ENCODE data around the gene GSAP.

The GSAP gene

DNA sequence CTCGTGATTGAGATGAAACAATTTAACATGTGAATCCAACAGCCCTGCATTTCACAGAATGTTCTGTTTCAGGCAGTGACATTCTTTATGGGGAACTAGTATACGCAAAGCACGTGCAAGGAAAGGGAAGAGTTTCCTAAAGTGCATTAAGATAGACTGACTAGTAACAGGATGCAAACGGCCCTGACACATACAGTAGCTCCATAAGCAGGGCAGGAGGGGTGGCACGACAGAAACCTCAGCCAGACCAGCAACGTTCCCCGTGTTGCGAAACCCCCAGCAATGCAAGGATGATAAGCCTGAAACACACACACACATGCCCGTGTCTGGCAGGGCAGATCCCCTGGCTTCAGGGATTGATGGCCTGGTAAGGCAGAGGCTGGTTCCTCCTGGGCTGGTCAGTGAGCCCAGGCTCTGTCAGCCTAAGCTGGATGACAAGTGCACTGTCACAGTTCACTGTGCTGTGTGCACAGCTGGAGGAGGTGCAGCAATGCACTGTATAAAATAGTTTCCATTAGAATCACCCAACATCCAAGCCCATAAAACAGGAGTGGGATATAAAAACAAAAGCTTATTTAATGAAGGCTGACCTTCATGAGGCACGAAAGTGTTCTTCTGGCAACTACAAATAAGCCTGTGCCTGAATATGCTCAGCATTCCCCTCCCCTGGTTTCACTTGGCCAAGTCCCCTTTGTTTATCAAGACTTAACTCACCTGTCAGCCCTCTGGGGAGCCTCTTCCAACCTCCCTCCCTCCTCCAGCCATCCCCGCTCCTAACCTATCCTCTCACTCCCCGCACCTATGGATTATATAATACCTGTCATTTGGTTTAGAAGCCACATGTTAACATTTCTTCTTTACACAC is 88.8 kb downstream of the GSAP start:
- no peak for FAIRE-seq

DNA sequence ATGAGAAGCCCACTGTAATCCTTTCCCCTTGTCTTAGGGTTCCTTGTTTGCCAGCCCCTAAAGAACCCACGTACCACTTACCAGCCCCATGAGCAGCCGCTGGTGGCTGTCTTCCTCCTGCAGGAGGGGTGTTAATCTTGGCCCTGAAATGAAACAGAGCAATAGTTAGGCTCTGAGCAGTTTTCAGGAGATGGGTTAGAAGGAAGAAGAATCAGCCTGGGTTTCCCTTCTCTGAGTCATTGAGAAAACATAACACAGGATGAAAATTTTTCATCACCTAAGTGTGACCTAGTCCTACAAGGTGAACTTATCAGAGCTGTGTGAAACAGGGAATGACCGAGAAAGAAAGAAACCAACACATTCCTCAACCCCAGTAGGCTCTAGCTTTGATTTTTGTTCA is 90.0 kb downstream of the GSAP start:
- no peak for FAIRE-seq

DNA sequence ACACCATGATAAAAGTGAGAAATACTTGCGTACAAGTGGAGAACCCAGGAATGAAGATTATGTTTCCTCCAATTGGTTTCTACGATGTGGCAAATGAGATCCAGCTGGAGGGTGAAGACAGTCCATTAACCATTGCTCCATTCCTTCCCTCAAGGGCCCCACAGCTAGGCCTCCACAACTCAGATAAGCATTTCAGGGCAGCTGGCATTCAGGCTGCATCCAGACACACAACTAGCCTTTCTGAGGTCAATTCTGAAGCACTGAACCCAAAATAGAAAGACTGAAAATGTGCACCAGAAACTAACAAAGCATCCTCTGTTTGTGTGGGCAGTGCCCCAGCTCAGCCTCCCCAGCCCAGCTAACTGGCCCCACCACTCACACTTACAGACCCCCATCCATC is 94.8 kb downstream of the GSAP start:
- no peak for FAIRE-seq

DNA sequence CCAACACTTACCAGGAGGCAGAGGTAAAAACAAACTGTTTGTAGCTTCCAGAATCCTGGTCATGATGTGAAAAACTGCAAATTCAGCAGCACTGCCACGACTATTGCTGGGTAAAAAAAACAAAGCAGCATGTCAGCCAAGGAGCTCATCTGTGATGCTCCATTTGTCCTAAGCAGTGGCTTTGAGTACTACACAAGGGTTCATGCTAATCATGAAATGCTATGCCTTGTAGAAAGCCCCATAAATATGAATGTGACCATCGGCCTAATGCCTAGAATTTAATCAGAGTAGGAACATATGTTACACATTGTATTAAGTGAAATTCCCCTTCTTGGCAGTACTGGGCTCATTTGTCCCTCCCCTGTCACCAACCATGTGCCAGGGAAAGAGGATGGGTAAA is 95.4 kb downstream of the GSAP start:
- no peak for FAIRE-seq

DNA sequence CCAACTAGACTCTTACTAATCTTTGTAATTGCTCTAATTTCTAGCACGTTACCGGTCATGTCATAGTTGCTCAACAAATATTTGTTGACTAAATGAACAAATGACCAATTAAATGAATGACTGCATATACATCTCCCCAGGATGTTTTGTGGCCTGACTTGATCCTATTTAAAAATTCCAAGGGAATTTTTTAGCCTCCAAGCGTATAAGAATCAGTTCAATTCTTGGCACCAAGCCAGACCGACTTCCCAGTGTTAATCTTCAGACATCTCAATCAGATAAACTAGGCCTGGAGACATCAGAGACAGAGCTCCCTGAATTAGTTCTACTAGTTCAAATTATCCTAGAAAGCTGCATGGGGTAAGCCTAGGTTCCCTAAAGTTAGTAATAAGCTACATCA is 96.0 kb downstream of the GSAP start:
- FAIRE-seq: no peak

DNA sequence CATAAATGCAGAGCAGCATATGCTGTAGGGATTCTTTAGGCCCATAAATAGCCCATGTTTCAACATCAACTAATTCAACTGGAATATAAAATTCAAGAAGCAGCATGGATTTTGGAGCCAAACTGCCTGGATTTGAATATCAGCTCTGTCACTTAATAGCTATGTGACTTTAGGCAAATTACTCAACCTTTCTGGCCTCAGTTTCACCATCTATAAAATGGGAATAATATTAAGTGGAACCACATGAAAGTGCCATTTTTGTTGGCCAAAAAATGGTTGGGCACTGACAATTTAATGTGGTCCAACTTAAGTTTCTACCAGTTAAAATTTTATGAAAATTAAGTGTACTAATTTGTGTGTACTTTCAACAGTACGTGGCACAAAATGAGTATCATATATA is 98.1 kb downstream of the GSAP start:
- FAIRE-seq: no peak

DNA sequence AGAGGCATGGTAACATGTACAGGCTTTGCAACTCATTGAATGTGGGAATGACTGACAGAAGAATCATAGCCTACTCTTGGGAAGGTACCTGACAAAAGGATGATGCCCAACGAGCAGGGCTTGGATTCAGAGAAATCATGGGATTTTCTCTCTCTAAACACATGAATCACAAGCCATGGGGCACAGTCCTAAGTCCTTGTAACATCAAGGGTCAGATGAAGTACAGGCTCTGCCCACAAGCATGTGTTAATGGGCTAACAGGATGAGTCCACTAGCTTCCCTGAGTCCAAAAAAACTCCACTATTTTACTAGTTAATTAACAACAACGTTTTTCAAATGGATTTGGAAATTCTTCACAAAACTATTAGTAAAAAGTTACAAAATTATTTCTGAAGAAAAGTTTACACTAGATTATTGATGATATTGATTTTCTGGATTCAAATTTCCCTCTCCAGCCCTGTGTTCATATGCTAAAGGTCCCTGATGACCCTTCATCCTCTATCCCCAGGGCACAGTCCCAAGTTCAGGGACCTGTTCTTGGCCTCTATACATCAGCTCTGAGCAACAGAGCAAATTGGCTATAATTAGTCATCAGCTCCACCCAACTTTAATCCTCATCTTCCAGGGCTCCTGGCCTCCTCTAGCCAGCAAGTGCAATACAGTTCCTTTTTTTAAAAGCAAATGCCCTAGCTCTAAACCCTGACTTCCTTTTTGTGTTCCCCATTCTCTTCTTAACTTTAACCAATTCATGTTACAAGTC is 99.8 kb downstream of the GSAP start:
- FAIRE-seq: no peak

DNA sequence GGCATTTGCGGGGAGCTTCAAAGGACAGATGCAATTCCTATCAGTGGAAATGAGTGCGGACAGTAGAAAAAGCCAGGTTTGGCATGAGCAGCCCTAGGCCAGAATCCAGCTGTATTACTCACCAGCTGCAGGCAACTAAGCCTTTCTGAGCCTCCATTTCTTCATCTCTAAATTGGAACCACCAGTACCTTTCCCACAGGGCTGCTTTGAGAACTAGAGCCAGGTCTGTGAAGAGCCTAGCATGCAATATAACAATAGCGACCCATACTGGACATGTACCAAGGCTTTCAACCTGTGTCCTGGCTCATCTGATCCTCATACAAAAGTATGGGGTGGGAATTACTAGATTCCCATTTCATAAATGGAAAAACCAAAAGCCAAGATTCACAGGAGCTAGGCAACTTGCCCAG is 101.0 kb downstream of the GSAP start:
- no peak for FAIRE-seq

DNA sequence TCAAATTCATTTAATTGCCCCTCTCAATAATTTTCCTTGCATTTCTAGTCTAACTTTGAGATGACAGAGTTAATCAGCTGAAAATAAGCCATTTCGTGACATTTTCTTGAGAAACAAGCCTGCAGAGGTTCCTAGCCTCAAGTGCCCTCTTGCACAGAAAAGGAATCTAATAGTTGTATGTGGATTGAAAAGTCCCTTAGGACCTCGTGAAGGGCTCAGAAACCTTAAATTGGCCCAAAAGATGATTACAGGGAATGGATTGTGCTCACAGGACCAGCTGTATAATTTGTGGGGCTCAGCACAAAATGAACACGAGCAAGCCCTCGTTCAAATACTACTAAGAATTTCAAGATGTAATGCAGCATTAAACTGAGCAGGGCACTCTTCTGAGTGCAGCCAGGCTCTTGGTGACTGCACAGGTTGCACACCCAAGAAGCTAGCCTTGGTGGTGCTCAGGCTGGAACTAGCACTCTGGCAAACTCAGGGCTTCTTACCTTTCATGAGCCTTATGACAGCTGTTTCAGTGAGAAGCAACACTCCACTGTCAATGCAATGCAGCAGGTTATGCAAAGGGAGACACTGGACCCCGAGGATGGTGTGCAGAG is 102.2 kb downstream of the GSAP start:
- FAIRE-seq: no peak

DNA sequence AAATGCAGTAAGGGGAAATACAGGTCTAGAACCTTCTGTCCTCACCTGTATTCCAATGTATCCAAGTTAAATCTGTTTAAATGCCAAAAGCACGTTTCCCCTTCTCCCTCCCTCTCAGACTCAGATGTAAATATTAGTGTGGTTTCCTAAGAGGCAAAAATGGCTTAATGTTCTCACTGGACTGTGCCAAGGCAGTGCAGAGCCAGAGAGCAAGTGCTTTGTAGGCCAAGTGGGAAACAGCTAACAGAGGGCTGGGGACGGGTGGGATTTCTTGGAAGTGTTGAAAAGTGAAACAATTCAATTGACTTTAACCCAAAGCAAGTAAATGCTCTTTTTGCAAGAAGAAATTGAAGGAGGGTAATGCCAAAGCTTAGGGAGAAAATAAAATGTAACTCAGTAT is 103.1 kb downstream of the GSAP start:
- FAIRE-seq: no peak

DNA sequence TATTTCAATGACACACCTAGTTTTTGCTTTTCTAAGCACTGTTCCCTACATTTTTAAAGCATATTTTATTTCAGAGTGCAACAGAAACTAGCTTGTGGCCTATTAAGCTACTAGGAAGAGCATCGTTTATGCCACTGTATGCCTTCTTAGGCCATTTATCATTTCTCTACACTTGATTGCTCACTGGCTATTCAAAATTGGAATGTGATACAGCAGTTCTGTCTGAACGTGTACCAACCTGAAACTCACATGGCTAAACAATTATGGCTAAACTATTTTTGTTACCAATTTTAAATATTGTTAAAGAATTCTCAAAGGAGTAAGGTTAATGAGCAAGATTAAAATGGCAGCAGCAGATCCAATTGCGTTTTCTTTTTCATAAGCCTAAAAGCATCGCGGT is 105.2 kb downstream of the GSAP start:
- FAIRE-seq: no peak

DNA sequence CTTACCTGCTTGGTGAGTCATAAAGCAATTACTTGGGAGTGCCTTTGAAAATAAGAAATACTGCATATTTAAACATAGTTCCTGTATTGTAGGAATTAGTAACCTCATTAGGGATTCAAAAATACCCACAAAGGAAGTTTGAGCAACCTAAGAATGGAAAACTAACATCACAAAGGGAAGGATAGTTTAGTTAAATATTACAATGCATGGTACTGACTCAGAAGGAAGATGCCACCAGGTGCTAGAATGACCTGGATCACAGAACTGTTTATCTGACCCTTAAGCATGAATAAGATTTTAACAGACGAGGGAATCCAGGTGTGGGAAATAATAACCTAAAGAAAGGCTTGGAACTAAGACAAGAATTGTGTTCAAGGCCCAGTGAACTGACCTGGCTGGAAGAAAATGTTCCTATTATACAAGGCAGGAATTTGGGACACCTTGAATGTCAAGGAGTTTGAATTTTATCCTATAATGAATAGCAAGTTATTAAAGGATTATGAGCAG is 106.4 kb downstream of the GSAP start:
- no peak for FAIRE-seq

DNA sequence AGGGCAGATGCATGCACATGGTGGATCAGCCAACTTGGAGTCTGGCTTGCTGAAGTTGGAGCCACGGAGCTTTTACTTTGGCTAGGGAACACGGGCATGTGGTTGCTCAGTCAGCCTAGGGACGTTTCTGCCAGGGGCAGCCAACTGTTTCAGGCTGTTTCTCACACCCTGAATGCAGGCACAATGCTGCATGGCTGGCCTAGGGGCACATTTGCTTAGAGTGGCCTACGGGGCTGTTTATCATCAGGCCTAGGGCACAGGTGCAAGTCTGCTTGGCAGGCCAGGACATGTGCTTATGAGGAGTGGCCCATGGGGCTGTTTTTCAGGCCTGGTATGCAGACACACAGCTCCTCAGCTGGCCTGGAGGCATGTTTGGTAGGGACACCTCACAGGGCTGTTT is 107.4 kb downstream of the GSAP start:
- FAIRE-seq: no peak

DNA sequence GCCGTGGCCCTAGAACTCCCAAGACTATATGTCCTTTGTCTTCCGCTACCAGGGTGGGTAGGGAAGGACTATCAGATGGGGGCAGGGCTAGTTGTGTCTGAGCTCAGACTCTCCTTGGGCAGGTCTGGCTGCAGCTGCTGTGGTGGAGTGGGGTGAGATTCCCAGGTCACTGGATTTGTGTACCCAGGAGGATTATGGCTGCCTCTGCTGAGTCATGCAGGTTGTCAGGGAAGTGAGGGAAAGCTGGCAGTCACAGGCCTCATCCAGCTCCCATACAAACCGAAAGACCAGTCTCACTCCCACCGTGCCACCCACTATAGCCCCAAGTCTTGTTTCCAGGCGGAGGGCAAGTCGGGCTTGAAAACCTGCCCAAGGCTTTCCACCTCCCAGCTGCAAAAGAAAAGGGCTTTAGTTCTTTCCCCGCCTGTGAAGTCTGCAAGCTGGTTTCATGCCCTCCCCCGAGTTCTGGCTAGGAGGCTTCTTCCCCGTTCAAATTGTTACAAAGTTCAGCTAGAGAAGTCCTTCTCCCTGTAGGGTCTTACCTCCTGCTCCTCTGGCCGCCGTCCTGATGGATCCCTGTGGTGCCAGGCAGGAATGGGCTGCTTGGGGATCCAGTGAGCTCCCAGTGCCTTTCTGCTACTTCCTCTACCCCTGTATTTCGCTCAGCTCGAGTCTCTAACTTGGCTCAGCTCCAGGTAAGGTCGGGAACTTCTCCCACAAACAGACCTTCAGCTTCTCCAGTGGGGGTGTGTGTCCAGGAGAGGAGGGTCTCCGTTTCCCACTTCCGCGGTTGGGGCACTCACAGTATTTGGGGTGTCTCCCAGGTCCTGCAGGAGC is 109.7 kb downstream of the GSAP start:
- no peak for FAIRE-seq

DNA sequence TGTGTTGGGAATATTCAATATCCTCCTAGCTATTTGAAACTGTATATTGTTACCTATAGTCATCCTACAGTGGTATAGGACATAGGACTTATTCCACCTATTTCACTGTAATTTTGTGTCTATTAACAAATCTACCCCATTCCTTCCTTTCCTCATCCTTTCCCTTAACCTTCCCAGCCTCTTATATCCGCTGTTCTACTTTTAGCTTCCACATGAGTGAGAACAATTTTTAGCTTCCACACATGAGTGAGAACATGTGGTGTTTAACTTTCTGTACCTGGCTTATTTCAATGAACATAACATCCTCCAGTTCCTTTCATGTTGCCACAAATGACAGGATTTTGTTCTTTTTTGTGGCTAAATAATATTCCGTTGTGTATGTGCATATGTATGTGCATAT is 120.6 kb downstream of the GSAP start:
- no peak for FAIRE-seq

DNA sequence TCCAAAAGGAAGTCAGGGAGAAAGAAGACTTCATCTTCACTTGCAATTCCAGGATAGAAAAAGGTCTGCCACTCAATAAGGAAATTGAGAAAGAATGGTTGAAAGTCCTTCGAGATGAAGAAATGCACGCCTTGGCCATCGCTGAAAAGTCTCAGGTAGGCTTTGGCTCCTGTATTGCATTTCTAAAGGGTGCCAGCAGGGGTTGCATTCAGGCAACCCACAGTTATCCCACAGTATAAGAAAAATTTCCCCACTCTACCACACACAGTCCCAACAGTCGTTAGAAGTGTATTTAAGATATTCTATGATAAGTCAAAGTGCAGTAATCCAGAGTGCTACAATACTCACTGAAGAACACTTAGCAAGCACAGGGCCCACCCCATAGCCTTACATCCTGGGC is 123.1 kb downstream of the GSAP start:
- FAIRE-seq: no peak

DNA sequence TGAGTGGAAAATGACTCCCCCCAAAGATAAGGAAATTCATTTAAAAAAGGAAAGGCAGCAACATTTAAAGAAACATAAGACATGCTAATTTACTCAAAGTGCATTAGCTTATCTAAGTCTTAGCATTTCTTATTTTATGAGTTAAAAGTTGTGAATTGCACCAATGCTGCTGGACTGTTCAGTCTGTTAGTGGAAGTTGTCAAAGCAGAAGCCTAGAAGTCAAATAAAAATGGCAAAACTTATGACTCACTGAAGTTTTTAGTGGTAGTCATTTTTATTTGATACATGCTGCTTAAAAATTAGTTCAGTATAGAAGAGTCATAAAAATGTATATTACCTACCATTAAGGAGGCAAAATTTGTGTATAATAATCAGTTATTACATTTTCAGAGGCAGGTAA is 125.7 kb downstream of the GSAP start:
- FAIRE-seq: no peak

DNA sequence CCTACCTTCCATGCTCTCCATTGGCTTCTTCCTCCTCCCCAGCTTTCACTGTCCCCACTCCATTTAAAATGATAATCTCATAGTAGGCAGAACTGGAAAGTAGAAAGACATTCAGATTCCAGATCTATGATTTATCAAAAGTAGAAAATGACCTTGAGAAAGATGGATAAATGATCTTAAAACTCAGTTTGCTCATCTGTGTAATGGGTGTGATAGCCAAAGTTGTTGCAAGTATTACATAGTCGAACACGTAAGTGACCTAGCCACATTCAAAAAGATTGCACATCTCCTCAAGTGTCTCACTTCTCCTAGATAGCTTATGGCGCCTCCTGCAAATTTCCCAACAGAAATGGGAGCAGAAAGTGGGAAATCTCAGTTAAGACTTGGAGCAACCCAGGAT is 126.8 kb downstream of the GSAP start:
- no peak for FAIRE-seq

DNA sequence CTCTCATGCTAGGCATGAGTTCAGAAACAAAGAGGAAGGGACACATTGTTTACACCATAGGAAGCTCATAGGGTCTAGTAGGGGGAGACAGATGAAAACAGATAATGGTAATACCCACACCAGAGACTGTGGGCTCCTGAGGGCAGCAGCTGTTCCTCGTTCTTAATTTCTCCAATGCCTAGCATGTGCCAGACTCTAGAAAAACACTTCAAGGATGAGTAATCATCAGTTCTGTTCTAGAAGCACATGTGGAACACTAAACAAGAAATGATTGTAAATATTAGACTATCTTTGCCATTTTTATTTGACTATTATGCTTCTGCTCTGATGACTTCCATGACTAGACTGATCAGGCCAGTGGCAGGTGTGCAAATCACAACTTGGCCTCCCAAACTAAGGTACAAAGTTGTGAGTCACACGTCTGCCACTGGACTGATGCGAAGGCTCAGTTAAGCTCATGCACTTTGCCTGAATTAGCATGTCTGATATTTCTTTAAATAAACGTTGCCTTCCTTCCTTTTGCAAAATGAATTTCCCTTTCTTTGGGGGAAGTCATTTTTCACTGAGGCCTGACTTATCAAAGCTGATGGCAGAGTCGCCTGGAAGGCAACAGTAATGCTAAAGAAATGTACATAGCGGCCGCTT is 127.4 kb downstream of the GSAP start:
- no peak for FAIRE-seq

DNA sequence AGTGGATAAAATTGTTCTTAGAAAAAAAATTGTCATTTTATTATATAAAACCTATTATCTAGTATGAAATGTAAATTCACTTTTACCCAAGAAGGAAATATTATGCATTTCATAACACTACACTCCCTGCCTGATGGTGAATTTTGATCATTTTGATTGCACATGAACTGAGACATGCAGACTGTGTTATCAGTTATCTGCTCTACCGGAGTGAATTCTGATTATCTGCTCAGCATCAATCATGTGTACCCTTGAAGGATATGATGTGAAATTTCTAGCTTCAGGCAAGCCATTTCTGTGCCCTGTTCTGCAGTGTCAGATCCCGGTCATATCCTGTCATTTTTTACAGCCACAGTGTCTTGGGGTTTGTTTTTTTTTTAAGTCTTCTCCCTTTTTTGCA is 131.5 kb downstream of the GSAP start:
- FAIRE-seq: no peak

DNA sequence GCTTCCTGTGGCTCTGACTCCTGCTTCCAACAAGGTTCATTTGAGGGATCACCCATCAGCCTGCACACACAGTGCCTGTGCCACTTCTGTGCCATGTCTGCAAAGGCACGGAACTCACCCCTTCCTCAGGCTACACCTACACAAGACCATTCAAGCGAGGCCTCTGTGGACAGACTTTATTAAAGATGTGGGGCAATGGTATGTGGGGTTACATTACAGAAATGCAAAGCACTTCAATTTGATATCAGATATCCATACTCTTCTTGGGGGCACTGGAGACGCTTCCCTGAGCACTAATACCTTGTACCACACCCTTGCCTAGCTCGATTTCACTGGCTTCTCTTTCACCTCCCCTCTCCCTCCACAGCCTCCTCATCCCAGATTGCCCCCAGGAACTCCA is 132.1 kb downstream of the GSAP start:
- FAIRE-seq: no peak

DNA sequence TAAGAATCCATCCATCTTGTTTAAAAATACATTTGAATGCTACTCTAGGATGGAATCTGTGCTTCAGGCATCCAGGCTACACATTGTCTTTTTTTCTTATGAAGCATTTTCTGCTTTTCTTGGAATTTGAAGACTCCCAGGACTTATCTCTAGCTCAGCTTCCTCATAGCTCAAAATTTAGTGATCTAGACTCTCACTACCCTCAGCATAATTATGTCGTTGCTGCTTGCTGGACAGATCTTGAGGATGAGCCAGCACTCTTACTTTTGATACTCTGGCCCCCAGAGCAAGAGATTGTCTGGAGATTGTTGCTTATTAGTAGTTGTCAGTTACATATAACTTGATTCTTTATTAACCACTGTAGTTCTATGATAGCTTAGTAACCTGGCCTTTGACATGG is 133.3 kb downstream of the GSAP start:
- no peak for FAIRE-seq
